Stimulated activated memory B cell treated with anti-CD40 and anti-IgM and Interleukin-4, amounts not matched to agents 10 μg/mL and 1 μg/mL and 100 μg/mL, for 72 hours (primary cell): ENCODE data around the gene NARS2.

Experiments used
- ATAC-seq: fragments of 150-1000 bp; cut with Tn5 transposase; 2 replicates; pipeline ENCODE4 v1.10.0; 2021
- H3K27ac Mint-ChIP-seq: one replicate; pipeline ENCODE4 v1.8.0; 2022; ENCODE audit warnings: mild to moderate bottlenecking, mixed read lengths
- H3K27me3 Mint-ChIP-seq: one replicate; pipeline ENCODE4 v1.8.0; 2022; ENCODE audit warnings: mixed read lengths
- H3K36me3 Mint-ChIP-seq: one replicate; pipeline ENCODE4 v1.8.0; 2022; ENCODE audit warnings: mixed read lengths
- H3K4me1 Mint-ChIP-seq: one replicate; pipeline ENCODE4 v1.8.0; 2022; ENCODE audit warnings: mixed read lengths
- H3K4me3 Mint-ChIP-seq: one replicate; pipeline ENCODE4 v1.8.0; 2022; ENCODE audit warnings: mild to moderate bottlenecking, moderate library complexity, mixed read lengths
- H3K9me3 Mint-ChIP-seq: one replicate; pipeline ENCODE4 v1.8.0; 2022; ENCODE audit warnings: mixed read lengths

The NARS2 gene

GRCh38 chr11:78416285-78417174 lies 158.1 kb downstream of the NARS2 start:
- H3K9me3 Mint-ChIP-seq, result no peaks in the 10 kb centered on the region
- H3K36me3 Mint-ChIP-seq, result peaks cover under 1% of the 10 kb centered on the region
- peak overlapping the region; percentile 97 for H3K4me3 Mint-ChIP-seq
- peak; percentile 65 for ATAC-seq
- peak overlapping the region; percentile 94 for H3K27ac Mint-ChIP-seq
- H3K4me1 Mint-ChIP-seq, result peaks cover 76% of the 10 kb centered on the region
- H3K27me3 Mint-ChIP-seq, result no peaks in the 10 kb centered on the region

- H3K27me3 Mint-ChIP-seq, result no peaks in the 10 kb centered on the region
- ATAC-seq, result peak; percentile 5
- H3K27ac Mint-ChIP-seq, result peak overlapping the region; percentile 94
- H3K9me3 Mint-ChIP-seq, result peaks cover 3% of the 10 kb centered on the region
- peak overlapping the region; percentile 50 for H3K4me3 Mint-ChIP-seq
- H3K4me1 Mint-ChIP-seq, result peaks cover 64% of the 10 kb centered on the region
- peaks cover 7% of the 10 kb centered on the region for H3K36me3 Mint-ChIP-seq
Observed at GRCh38 chr11:78415338-78415737, 159.3 kb downstream of the NARS2 start.

- Mint-ChIP-seq H3K36me3 (peaks cover 14% of the 10 kb centered on the region), H3K9me3 (peaks cover 3% of the 10 kb centered on the region), H3K27ac (peak overlapping the region; percentile 94), H3K4me3 (no peak overlapping the region), H3K27me3 (no peaks in the 10 kb centered on the region), H3K4me1 (peaks cover 55% of the 10 kb centered on the region)
- no peak for ATAC-seq
Observed at GRCh38 chr11:78414321-78415051, 160.2 kb downstream of the NARS2 start.

GRCh38 chr11:78408619-78409018 lies 166.0 kb downstream of the NARS2 start:
- Mint-ChIP-seq H3K4me3 (no peak overlapping the region), H3K4me1 (peaks cover 56% of the 10 kb centered on the region), H3K36me3 (peaks cover 40% of the 10 kb centered on the region), H3K27ac (peak overlapping the region; percentile 80), H3K9me3 (peaks cover 9% of the 10 kb centered on the region), H3K27me3 (no peaks in the 10 kb centered on the region)
- ATAC-seq, result no peak

GRCh38 chr11:78406568-78407196 lies 168.0 kb downstream of the NARS2 start:
- H3K27me3 Mint-ChIP-seq, result no peaks in the 10 kb centered on the region
- ATAC-seq, result no peak
- H3K27ac Mint-ChIP-seq, result peak overlapping the region; percentile 80
- H3K4me3 Mint-ChIP-seq, result no peak overlapping the region
- H3K36me3 Mint-ChIP-seq, result peaks cover 40% of the 10 kb centered on the region
- H3K4me1 Mint-ChIP-seq, result peaks cover 53% of the 10 kb centered on the region
- peaks cover 9% of the 10 kb centered on the region for H3K9me3 Mint-ChIP-seq

GRCh38 chr11:78405805-78406204 lies 168.9 kb downstream of the NARS2 start:
- H3K27ac Mint-ChIP-seq, result peak overlapping the region; percentile 80
- no peak overlapping the region for H3K4me3 Mint-ChIP-seq
- H3K27me3 Mint-ChIP-seq, result no peaks in the 10 kb centered on the region
- peaks cover 35% of the 10 kb centered on the region for H3K36me3 Mint-ChIP-seq
- no peak for ATAC-seq
- H3K9me3 Mint-ChIP-seq, result peaks cover 6% of the 10 kb centered on the region
- H3K4me1 Mint-ChIP-seq, result peaks cover 53% of the 10 kb centered on the region

- Mint-ChIP-seq H3K4me1 (peaks cover 58% of the 10 kb centered on the region), H3K27ac (no peak overlapping the region), H3K27me3 (no peaks in the 10 kb centered on the region), H3K4me3 (no peak overlapping the region), H3K9me3 (peaks cover 5% of the 10 kb centered on the region), H3K36me3 (peaks cover 23% of the 10 kb centered on the region)
- no peak for ATAC-seq
Observed at GRCh38 chr11:78403781-78404180, 170.9 kb downstream of the NARS2 start.

GRCh38 chr11:78402847-78403246 lies 171.8 kb downstream of the NARS2 start:
- Mint-ChIP-seq H3K27me3 (no peaks in the 10 kb centered on the region), H3K36me3 (peaks cover 15% of the 10 kb centered on the region), H3K4me1 (peaks cover 53% of the 10 kb centered on the region), H3K9me3 (peaks cover 3% of the 10 kb centered on the region), H3K4me3 (no peak overlapping the region), H3K27ac (no peak overlapping the region)
- ATAC-seq, result no peak

GRCh38 chr11:78400702-78401101 lies 174.0 kb downstream of the NARS2 start:
- Mint-ChIP-seq H3K36me3 (no peaks in the 10 kb centered on the region), H3K4me1 (peaks cover 41% of the 10 kb centered on the region), H3K27me3 (no peaks in the 10 kb centered on the region), H3K27ac (no peak overlapping the region), H3K9me3 (no peaks in the 10 kb centered on the region), H3K4me3 (no peak overlapping the region)
- no peak for ATAC-seq

- H3K4me1 Mint-ChIP-seq, result peaks cover 40% of the 10 kb centered on the region
- peak overlapping the region; percentile 5 for H3K27ac Mint-ChIP-seq
- H3K27me3 Mint-ChIP-seq, result no peaks in the 10 kb centered on the region
- H3K36me3 Mint-ChIP-seq, result no peaks in the 10 kb centered on the region
- no peak for ATAC-seq
- no peaks in the 10 kb centered on the region for H3K9me3 Mint-ChIP-seq
- no peak overlapping the region for H3K4me3 Mint-ChIP-seq
Observed at GRCh38 chr11:78400116-78400515, 174.5 kb downstream of the NARS2 start.

- Mint-ChIP-seq H3K4me1 (peaks cover 42% of the 10 kb centered on the region), H3K27ac (no peak overlapping the region), H3K36me3 (no peaks in the 10 kb centered on the region), H3K27me3 (no peaks in the 10 kb centered on the region), H3K9me3 (no peaks in the 10 kb centered on the region), H3K4me3 (no peak overlapping the region)
- no peak for ATAC-seq
Observed at GRCh38 chr11:78399136-78399535, 175.5 kb downstream of the NARS2 start.

- Mint-ChIP-seq H3K4me3 (no peak overlapping the region), H3K27ac (no peak overlapping the region), H3K4me1 (peaks cover 39% of the 10 kb centered on the region), H3K36me3 (no peaks in the 10 kb centered on the region), H3K9me3 (no peaks in the 10 kb centered on the region), H3K27me3 (no peaks in the 10 kb centered on the region)
- ATAC-seq, result no peak
Observed at GRCh38 chr11:78398715-78399114, 175.9 kb downstream of the NARS2 start.

- Mint-ChIP-seq H3K36me3 (no peaks in the 10 kb centered on the region), H3K27ac (peak overlapping the region; percentile 20), H3K27me3 (no peaks in the 10 kb centered on the region), H3K9me3 (no peaks in the 10 kb centered on the region), H3K4me3 (no peak overlapping the region), H3K4me1 (peaks cover 42% of the 10 kb centered on the region)
- peak; percentile 96 for ATAC-seq
Observed at GRCh38 chr11:78397398-78397797, 177.3 kb downstream of the NARS2 start.

GRCh38 chr11:78395597-78395996 lies 179.1 kb downstream of the NARS2 start:
- Mint-ChIP-seq H3K4me1 (peaks cover 45% of the 10 kb centered on the region), H3K4me3 (no peak overlapping the region), H3K27me3 (no peaks in the 10 kb centered on the region), H3K36me3 (peaks cover 4% of the 10 kb centered on the region), H3K27ac (no peak overlapping the region), H3K9me3 (no peaks in the 10 kb centered on the region)
- no peak for ATAC-seq

- no peaks in the 10 kb centered on the region for H3K9me3 Mint-ChIP-seq
- peak overlapping the region; percentile 11 for H3K27ac Mint-ChIP-seq
- H3K4me1 Mint-ChIP-seq, result peaks cover 37% of the 10 kb centered on the region
- H3K27me3 Mint-ChIP-seq, result no peaks in the 10 kb centered on the region
- peaks cover 11% of the 10 kb centered on the region for H3K36me3 Mint-ChIP-seq
- H3K4me3 Mint-ChIP-seq, result no peak overlapping the region
- ATAC-seq, result no peak
Observed at GRCh38 chr11:78392854-78393253, 181.8 kb downstream of the NARS2 start.
